ENCODE results near the gene SLC9A9. TPM values are rescaled to one million over a fixed set of nuclear protein-coding genes. Genes with fewer than 3 reads are reported as not detected.

SLC9A9 gene
- total RNA-seq, 2 donors from 2014 or later: 29.6 to 60.1 TPM

DNA sequence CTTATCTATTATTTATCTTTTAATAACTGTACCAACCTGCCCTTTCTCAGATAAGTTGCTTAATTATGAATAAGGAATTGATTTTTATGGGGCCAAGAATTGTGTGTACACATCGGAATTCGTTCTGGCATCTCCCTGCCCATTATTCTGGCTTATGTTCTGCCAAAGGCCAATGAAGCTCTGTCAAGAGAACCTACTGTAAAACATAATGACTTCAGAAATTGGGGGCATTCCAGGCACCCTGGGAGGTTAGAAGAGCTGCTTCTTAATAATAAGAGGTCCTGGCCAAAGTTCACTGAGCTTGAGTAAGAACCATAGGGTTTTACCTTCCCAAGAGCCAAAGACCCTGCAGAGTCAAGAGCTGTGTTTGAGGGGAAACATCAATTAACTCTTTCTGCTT lies 261.7 kb downstream of the SLC9A9 start:
- Histone ChIP-seq H3K27ac (no peak overlapping the region), H3K9me3 (no peaks in the 10 kb centered on the region)

DNA sequence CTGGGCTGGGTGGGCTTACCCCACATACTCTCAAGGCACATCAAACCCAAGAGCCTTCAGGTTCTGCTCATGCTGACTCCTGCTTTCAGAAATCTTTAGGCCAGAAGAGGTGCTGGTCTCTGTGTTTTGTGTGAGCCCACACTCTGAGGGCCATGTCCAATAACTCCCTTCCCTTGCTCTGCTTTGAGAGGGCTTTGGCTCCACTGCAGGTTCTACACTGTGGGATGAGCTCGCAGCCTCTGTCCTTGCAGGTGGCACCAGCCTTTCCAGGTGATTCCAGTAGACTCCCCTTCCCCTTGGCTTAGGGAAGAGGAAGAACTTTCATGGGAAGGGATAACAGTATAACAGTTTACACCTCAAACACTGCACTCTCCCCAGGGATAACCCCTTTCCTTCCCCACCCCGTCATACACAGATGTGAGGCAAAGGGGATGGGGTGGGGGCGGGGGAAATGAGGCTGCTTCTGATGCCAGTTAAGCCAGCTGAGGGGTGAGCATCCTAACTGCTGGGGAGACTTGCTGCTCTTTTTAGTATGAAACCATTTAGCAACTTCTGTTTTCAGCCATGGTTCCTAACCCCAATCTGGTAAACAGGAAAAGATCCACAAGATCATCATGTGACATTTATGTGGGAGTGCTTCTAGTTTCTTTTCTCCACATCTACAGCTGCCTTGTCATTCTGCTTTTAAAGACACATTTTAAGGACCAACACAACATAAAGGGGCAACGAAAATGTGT lies 262.4 kb downstream of the SLC9A9 start:
- Histone ChIP-seq H3K4me1 (ENCODE audit: control insufficient read depth in 1 of 2, low read depth in 2 of 2) (no peaks in the 10 kb centered on the region), H3K4me3 (no peak overlapping the region), H3K36me3 (no peaks in the 10 kb centered on the region), H3K27me3 (replicated peaks; ENCODE audit: insufficient read depth) (no peaks in the 10 kb centered on the region), H3K9me3 (no peaks in the 10 kb centered on the region), H3K27ac (no peak overlapping the region)
- DNase-seq (ENCODE audit: low spot score) (no peak), ATAC-seq (ENCODE audit: insufficient number of reproducible peaks, low FRiP score, low read depth) (no peak)
- TF ChIP-seq, protein P1, sequence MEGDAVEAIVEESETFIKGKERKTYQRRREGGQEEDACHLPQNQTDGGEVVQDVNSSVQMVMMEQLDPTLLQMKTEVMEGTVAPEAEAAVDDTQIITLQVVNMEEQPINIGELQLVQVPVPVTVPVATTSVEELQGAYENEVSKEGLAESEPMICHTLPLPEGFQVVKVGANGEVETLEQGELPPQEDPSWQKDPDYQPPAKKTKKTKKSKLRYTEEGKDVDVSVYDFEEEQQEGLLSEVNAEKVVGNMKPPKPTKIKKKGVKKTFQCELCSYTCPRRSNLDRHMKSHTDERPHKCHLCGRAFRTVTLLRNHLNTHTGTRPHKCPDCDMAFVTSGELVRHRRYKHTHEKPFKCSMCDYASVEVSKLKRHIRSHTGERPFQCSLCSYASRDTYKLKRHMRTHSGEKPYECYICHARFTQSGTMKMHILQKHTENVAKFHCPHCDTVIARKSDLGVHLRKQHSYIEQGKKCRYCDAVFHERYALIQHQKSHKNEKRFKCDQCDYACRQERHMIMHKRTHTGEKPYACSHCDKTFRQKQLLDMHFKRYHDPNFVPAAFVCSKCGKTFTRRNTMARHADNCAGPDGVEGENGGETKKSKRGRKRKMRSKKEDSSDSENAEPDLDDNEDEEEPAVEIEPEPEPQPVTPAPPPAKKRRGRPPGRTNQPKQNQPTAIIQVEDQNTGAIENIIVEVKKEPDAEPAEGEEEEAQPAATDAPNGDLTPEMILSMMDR (IDR thresholded peaks at IDR 0.05): no peak

More for the DNA sequence above, 261.7 kb downstream of the SLC9A9 start:
- Histone ChIP-seq H3K27me3 (replicated peaks; ENCODE audit: insufficient read depth) (no peaks in the 10 kb centered on the region), H3K36me3 (no peaks in the 10 kb centered on the region), H3K4me3 (no peak overlapping the region), H3K4me1 (ENCODE audit: control insufficient read depth in 1 of 2, low read depth in 2 of 2) (no peaks in the 10 kb centered on the region)
- DNase-seq (ENCODE audit: low spot score): no peak
- no peak for ATAC-seq (ENCODE audit: insufficient number of reproducible peaks, low FRiP score, low read depth)
- TF ChIP-seq, protein P1 (IDR thresholded peaks at IDR 0.05): no peak

DNA sequence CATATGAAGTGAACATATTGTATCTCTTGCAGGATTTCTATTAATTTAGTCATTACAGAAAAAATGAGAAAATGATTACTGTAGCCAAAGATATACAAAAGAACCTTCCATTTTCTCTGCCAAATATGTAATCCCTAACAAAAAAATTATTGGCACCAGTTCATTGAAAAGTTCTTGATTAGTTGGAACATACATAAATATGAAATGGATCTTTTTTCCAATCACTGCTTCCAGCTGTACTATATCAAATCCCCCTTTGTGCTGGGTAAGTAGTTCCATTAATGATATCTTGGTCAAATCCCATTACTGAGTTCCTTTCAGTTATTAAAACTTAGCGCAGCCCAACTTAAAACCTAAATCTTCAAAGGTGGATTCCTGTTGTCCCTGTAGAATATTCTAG lies 263.8 kb downstream of the SLC9A9 start:
- no peaks in the 10 kb centered on the region for H3K9me3 ChIP-seq
- no peak for DNase-seq (ENCODE audit: low spot score)
- no peak overlapping the region for H3K27ac ChIP-seq
- no peaks in the 10 kb centered on the region for H3K36me3 ChIP-seq
- H3K4me3 ChIP-seq: no peak overlapping the region
- TF ChIP-seq, protein P1 (IDR thresholded peaks at IDR 0.05): no peak
- H3K27me3 ChIP-seq (replicated peaks; ENCODE audit: insufficient read depth): no peaks in the 10 kb centered on the region
- ATAC-seq (ENCODE audit: insufficient number of reproducible peaks, low FRiP score, low read depth): no peak
- no peaks in the 10 kb centered on the region for H3K4me1 ChIP-seq (ENCODE audit: control insufficient read depth in 1 of 2, low read depth in 2 of 2)

DNA sequence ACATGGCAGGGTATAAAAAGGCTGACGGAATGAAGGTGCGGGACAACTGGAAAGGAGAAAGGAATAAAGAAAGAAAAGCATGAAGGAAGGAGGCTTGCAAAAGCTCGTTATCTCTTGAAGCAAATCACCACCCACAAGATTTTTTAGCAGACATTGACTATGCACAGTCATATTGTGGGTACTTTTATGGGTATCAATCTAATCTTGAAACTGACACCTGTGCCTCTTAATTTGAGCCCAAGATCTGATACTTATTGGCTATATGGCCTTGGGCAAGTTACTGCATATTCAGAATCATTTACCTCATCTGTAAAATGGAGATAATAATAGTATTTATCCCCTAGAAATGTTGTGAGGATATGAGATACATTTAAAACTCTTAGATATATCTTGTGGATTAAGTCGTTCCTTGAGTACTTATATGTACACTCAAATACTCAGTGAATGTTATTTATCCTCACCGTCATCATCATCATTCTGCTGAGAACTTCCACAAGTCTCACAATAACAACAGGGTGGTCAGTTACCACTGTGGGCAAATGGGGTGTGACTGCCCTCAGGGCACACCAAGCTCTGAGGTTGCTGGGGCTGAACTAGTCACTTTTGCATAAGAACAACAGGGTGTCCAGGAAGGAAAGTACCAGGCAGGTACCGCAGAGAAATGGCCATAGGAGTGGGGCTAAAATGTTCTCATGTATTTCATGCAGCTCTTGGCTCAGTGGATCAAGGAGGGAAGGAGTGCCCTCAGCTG lies 266.1 kb downstream of the SLC9A9 start:
- DNase-seq (ENCODE audit: low spot score): no peak
- ATAC-seq (ENCODE audit: insufficient number of reproducible peaks, low FRiP score, low read depth): no peak
- Histone ChIP-seq H3K4me1 (ENCODE audit: control insufficient read depth in 1 of 2, low read depth in 2 of 2) (no peaks in the 10 kb centered on the region), H3K9me3 (no peaks in the 10 kb centered on the region), H3K27ac (no peak overlapping the region), H3K27me3 (replicated peaks; ENCODE audit: insufficient read depth) (no peaks in the 10 kb centered on the region), H3K36me3 (no peaks in the 10 kb centered on the region), H3K4me3 (no peak overlapping the region)
- TF ChIP-seq, protein P1 (IDR thresholded peaks at IDR 0.05): no peak

DNA sequence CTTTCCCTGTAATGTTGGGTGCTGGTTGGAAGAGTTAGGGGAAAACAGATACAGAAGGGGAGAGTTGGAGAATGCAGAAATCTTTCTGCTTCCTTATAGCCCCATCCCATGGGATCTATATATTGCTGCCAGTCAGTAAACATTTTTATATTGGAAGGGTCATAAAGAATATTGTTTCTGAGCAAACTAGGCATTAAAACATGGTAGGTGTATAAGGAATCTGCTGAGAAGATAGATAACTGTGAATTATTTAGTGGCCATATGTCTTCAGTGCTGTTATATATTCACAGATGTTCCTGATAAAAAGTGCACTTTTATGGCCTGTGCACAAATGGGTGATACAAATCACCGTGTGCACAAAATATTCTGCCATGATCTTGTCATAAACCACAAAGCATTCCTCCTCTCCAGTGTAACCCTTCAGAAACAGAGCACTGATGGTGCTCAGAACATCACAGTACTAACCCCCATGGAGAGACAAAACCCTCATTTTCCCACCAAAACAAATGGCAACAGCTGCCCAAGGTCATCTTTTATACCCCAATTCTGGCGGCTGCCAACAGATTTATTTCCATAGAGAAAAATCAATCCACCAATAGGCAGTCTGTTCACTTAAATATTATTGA lies 269.3 kb downstream of the SLC9A9 start:
- H3K36me3 ChIP-seq: no peaks in the 10 kb centered on the region
- TF ChIP-seq, protein P1 (IDR thresholded peaks at IDR 0.05): no peak
- no peaks in the 10 kb centered on the region for H3K4me1 ChIP-seq (ENCODE audit: control insufficient read depth in 1 of 2, low read depth in 2 of 2)
- no peak for ATAC-seq (ENCODE audit: insufficient number of reproducible peaks, low FRiP score, low read depth)
- H3K27ac ChIP-seq: no peak overlapping the region
- no peaks in the 10 kb centered on the region for H3K9me3 ChIP-seq
- no peak for DNase-seq (ENCODE audit: low spot score)
- H3K4me3 ChIP-seq: no peak overlapping the region
- no peaks in the 10 kb centered on the region for H3K27me3 ChIP-seq (replicated peaks; ENCODE audit: insufficient read depth)
